D721Med (cell line): ENCODE measurements around the gene CCNL1.

Source experiments
- DNase-seq: peaks from one replicate; pipeline ENCODE4 v3.0.0; 2011; ENCODE audit warnings: low spot score; ENCODE audit not compliant: insufficient read length
- FAIRE-seq: peaks from 2 replicates; lab custom pipeline; 2011; peaks lifted over from hg19 to GRCh38; lab: Jason Lieb, UNC
- TF ChIP-seq, protein P1 (sequence below): IDR thresholded peaks from 2 replicates; pipeline ENCODE4 v1.5.1; 2012; ENCODE audit warnings: mild to moderate bottlenecking, control low read depth; ENCODE audit not compliant: insufficient read depth; ENCODE audit errors: missing control alignments

Gene CCNL1

DNA sequence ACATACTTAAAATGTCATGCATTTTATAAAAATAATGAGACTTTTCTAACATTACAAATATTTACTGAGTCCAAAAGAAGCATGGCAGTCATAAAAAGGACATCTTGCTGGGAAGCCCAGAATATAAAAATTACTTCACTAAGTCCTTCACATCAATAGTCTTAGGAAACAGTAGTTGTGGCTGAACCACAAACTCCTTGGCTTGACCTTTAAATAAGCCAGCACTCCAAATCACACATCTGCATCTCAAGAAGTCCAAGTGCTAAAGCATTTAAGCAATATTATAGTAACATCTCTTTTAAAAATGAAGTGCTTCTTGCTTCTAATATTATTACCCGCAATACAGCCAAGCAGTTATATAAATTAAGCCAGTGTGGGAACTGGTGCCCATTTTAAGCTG, 8.8 kb downstream of the CCNL1 start:
- FAIRE-seq, result no peak
- TF ChIP-seq, protein P1, sequence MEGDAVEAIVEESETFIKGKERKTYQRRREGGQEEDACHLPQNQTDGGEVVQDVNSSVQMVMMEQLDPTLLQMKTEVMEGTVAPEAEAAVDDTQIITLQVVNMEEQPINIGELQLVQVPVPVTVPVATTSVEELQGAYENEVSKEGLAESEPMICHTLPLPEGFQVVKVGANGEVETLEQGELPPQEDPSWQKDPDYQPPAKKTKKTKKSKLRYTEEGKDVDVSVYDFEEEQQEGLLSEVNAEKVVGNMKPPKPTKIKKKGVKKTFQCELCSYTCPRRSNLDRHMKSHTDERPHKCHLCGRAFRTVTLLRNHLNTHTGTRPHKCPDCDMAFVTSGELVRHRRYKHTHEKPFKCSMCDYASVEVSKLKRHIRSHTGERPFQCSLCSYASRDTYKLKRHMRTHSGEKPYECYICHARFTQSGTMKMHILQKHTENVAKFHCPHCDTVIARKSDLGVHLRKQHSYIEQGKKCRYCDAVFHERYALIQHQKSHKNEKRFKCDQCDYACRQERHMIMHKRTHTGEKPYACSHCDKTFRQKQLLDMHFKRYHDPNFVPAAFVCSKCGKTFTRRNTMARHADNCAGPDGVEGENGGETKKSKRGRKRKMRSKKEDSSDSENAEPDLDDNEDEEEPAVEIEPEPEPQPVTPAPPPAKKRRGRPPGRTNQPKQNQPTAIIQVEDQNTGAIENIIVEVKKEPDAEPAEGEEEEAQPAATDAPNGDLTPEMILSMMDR, result no peak
- DNase-seq, result no peak

DNA sequence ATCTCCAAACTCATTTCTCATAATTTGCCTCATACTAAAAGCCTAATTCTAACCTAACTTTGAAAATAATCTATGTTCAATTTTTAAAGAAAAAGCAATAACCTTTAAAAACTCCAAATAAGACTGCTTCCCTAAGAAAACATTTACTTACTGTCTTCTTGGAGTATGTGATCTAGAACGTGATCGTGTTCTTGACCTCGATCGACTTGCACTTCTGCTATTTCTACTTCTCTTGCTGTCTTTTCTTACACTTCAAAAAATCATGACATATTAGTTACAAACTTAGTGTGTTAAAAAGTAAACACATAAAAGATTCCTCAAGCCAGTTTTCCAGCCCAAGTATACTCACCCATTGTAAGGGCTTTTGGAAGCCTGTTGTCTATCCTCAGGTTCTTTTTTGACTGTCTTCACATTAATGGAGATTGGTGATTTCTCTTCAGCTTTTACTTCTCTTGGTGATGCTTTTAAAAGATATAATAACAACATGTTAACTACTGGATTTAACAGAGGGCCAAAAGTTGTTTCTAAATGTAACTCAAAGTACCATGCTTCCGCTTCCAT, 10.7 kb downstream of the CCNL1 start:
- TF ChIP-seq, protein P1, result no peak
- no peak for DNase-seq
- FAIRE-seq, result no peak

DNA sequence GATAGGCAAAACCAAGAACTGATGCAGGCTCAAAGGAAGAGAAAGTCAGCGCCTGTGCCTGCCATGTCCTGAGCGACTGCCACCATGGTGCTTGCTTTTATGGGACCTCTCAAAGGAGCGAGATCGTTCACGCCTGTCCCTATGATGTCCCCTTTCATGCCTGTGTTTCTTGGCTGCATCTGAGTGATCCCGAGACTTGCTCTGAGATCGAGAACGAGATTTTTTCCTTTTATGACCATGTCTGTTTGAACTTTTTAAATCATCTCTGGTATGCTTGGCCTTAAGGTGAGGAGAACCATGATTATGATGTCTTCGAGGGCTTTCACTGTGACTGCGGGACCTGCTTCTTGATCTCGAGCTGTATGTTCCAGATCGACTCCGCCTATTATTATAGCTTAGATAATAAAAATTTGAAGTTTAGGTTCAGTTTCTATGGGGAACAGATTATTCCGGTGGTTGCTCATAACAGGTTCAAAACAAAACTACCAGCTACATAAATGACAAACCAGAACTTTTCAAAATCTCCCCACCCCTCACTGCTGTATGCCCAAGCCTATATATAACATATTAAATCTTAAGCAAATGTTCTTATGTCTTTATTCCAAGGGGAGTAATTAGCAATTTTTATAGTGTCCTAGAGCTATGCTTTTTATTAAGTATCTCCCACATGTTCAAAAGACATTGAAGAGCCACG, 11.6 kb downstream of the CCNL1 start:
- TF ChIP-seq, protein P1, result no peak
- no peak for FAIRE-seq
- no peak for DNase-seq

GRCh38 chr3:157147099-157147803, 12.7 kb downstream of the CCNL1 start:
- FAIRE-seq (no peak), DNase-seq (no peak)
- TF ChIP-seq, protein P1, result no peak

GRCh38 chr3:157145606-157146322, 14.2 kb downstream of the CCNL1 start:
- TF ChIP-seq, protein P1, result no peak
- no peak for DNase-seq
- no peak for FAIRE-seq

- FAIRE-seq, result no peak
- TF ChIP-seq, protein P1, result no peak
- no peak for DNase-seq
Measured at GRCh38 chr3:157142315-157142714, 17.6 kb downstream of the CCNL1 start.
